Right lobe of liver (tissue), 6 donors: Measurements from ENCODE around the gene GPER1. TPM values are rescaled to one million over a fixed set of nuclear protein-coding genes. Genes with fewer than 3 reads are reported as not detected.

ENCODE experiments used
- ATAC-seq, 4 donors: fragments of 200-7000 bp; cut with Tn5 transposase; one replicate each; pipeline ENCODE4 v1.9.1; 2020; ENCODE audit warnings: mild to moderate bottlenecking in 4 of 4, moderate library complexity in 4 of 4
- DNase-seq, 3 donors: peaks; one replicate each; pipeline ENCODE4 v3.0.0-alpha.2; 2020
- H3K27ac ChIP-seq, 3 donors: fragments of 200-600 bp; one replicate each; pipeline ENCODE4 v1.8.0; 2022
- H3K27me3 ChIP-seq, 2 donors: fragments of 200-600 bp; one replicate each; pipeline ENCODE4 v1.8.0; 2022
- H3K36me3 ChIP-seq, 4 donors: fragments of 200-600 bp; sonication (generic) in 1 of 4; one replicate each; pipeline versions ENCODE4 v1.5.1 to v1.8.0; 2017 to 2022; ENCODE audit warnings: control low read depth in 1 of 4
- H3K4me1 ChIP-seq, 4 donors: fragments of 200-600 bp; sonication (generic) in 1 of 4; one replicate each; pipeline versions ENCODE4 v1.5.1 to v1.8.0; 2017 to 2022; ENCODE audit warnings: control low read depth in 1 of 4
- H3K4me3 ChIP-seq, 3 donors: fragments of 200-600 bp; one replicate each; pipeline ENCODE4 v1.8.0; 2022
- H3K9me3 ChIP-seq, 4 donors: fragments of 200-600 bp; sonication (generic) in 1 of 4; one replicate each; pipeline versions ENCODE4 v1.5.1 to v1.8.0; 2017 to 2022; ENCODE audit warnings: control low read depth in 1 of 4
- POLR2A ChIP-seq: fragments of 450-650 bp; IDR thresholded peaks from one replicate; pipeline ENCODE4 v1.6.1; 2017; ENCODE audit warnings: antibody characterized with exemption, mild to moderate bottlenecking
- WGBS: methylation state at CpG from one replicate; pipeline ENCODE4 v1.1.6; 2018; ENCODE audit warnings: low coverage, low lambda C conversion rate; ENCODE audit not compliant: insufficient coverage; ENCODE audit errors: missing lambda C conversion rate; 5-methylcytosine and 5-hydroxymethylcytosine counted together
- intact Hi-C, 2 donors: fragments of 100-400 bp; cut with DNase I; formaldehyde crosslinking; loops; one replicate each; pipeline versions ENCODE4 v1.11.2 to v1.14.1; 2022
- total RNA-seq, 6 experiments: library from RNA; depleted of rRNA in 2 of 6; stranded (reverse); fragments of >200 nt in 2 of 6; fragmentation: NEBNext Ultra II Directional in 3 of 6; extraction: Animal tissue kit (Norgen Biotek cat#: 25700) in 3 of 6; gene quantifications; one replicate each; pipeline versions ENCODE4 v1.1.0 to v1.2.4, GENCODE V29; 2016 to 2023
- TF ChIP-seq, protein P1 (sequence below), 4 donors: fragments of 200-600 bp in 3 of 4; fragments of 450-650 bp in 1 of 4; IDR thresholded peaks; one replicate each; pipeline versions ENCODE4 v1.5.1 to v1.8.0; 2016 to 2022; ENCODE audit warnings: antibody characterized with exemption in 4 of 4, mild to moderate bottlenecking in 2 of 4
- donor health status: DM: no; HTN: yes; CAD: no.
- donor health status: DM: no; HTN: no; CAD: no.
- donor health status: DM: no; HTN: no; CAD: no.
- donor health status: DM: no; HTN: yes; CAD: no.
- donor health status: DM: no; HTN: yes; CAD: no.

The GPER1 gene
- total RNA-seq, 6 experiments from 2014 or later: 7.0 to 26.4 (median 11.9) TPM

DNA sequence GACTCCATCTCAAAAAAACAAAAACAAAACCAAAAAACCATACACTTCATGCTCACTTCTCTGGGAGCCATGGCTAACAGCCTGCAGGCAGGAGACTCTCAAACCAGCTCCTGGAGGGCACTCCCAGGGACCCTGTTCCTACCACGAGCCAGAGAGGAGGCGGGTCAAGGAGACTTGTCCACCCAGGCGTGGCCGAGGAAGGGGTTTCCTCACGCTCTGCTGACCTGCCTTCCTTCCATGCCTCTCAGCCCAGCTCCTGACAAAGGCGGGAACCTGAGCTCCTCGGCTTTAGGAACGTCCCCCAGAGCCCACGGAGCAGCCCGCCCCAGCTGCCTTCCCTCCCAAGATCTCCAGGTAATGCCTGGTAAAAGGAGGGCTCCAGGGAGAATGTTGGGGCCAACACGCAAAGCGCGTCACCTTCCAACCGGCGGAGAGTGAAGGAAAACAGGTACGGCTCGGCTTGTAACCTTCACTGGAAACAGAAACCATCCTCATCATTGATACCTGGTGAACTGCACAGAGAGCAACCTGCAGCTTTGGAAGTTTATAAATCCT lies 34.0 kb upstream of the GPER1 start:
- DNase-seq (no peak), ATAC-seq (no peak)
- Histone ChIP-seq H3K27ac (no peak overlapping the region), H3K9me3 (no peaks in the 10 kb centered on the region), H3K4me1 (peaks cover 0 to 20% (median 7%) of the 10 kb centered on the region in 4 donors), H3K27me3 (no peaks in the 10 kb centered on the region), H3K4me3 (no peak overlapping the region), H3K36me3 (no peaks in the 10 kb centered on the region)
- 87% methylated on average over 3 of the region's 17 CpGs for WGBS
- intact Hi-C loops: no loop called here
- TF ChIP-seq, protein P1, sequence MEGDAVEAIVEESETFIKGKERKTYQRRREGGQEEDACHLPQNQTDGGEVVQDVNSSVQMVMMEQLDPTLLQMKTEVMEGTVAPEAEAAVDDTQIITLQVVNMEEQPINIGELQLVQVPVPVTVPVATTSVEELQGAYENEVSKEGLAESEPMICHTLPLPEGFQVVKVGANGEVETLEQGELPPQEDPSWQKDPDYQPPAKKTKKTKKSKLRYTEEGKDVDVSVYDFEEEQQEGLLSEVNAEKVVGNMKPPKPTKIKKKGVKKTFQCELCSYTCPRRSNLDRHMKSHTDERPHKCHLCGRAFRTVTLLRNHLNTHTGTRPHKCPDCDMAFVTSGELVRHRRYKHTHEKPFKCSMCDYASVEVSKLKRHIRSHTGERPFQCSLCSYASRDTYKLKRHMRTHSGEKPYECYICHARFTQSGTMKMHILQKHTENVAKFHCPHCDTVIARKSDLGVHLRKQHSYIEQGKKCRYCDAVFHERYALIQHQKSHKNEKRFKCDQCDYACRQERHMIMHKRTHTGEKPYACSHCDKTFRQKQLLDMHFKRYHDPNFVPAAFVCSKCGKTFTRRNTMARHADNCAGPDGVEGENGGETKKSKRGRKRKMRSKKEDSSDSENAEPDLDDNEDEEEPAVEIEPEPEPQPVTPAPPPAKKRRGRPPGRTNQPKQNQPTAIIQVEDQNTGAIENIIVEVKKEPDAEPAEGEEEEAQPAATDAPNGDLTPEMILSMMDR (IDR thresholded peaks at IDR 0.05): no peak
- no peak for TF ChIP-seq POLR2A

DNA sequence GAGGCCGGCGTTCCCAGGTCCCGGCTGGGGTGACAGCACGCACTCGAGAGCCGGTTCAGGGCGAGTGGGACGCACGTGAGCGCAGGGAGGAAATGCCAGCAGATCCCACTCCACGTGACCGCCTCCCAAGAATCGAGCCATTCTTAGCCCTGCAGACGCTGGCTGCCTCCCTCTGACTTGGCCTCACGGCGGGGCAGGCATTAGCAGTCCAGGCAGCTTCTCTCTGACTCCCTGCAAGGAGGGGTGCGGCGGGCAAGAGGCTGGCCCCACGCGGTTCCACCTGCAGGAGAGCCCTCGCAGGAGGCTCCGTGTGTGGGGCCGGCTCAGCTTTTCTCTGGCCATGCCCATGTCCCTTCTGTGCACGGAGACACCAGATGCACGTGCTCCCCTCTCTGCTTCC lies 33.5 kb upstream of the GPER1 start:
- no CpG with 5 or more reads among the region's 25 CpGs for WGBS

DNA sequence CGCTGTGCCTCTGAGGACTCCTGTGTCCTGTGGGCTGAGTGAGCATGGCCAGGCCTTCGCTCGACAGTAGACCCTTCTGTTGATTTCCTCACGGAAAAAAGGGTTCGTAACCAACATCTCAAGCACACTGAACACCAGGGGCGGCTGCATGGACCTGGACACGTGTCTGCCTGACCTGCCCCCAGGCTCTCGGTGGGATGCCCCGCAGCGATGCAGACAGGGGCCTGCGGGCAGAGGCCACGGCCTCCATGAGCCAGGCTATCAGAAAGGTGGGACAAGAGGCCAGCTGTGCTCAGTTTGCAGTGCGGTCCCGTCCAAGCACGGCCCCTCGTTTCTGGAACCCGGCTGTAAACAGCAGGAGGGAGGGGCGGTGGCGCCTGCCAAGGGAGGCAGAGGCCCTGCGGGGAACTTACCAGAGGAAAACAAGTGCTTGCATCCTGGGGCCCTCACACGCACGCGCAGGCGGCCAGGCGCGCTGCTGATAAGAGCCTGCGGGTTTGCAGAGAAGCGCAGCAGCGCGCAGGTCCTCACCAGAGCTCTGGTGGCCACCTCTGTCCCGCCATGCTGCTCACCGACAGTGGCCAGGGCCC lies 33.0 kb upstream of the GPER1 start:
- peak in 2 of 3 donors; percentile 64 to 69 for DNase-seq
- H3K36me3 ChIP-seq: no peaks in the 10 kb centered on the region
- 27% methylated on average over 3 of the region's 32 CpGs for WGBS
- H3K27me3 ChIP-seq: no peaks in the 10 kb centered on the region
- no peak overlapping the region for H3K4me3 ChIP-seq
- H3K4me1 ChIP-seq: peaks cover 0 to 9% (median 1%) of the 10 kb centered on the region in 4 donors
- no peaks in the 10 kb centered on the region for H3K9me3 ChIP-seq
- no peak for TF ChIP-seq POLR2A
- TF ChIP-seq, protein P1 (IDR thresholded peaks at IDR 0.05): no peak
- intact Hi-C loops: no loop called here
- ATAC-seq: peak; percentile 2 to 31 (median 14)
- no peak overlapping the region for H3K27ac ChIP-seq

More for the DNA sequence above, 33.5 kb upstream of the GPER1 start:
- no peak for DNase-seq
- intact Hi-C loops: no loop called here
- H3K27me3 ChIP-seq: no peaks in the 10 kb centered on the region
- no peak for TF ChIP-seq POLR2A
- TF ChIP-seq, protein P1 (IDR thresholded peaks at IDR 0.05): no peak
- no peak for ATAC-seq
- no peaks in the 10 kb centered on the region for H3K9me3 ChIP-seq
- H3K36me3 ChIP-seq: no peaks in the 10 kb centered on the region
- no peak overlapping the region for H3K27ac ChIP-seq
- H3K4me1 ChIP-seq: peaks cover 0 to 14% (median 4%) of the 10 kb centered on the region in 4 donors
- H3K4me3 ChIP-seq: no peak overlapping the region

DNA sequence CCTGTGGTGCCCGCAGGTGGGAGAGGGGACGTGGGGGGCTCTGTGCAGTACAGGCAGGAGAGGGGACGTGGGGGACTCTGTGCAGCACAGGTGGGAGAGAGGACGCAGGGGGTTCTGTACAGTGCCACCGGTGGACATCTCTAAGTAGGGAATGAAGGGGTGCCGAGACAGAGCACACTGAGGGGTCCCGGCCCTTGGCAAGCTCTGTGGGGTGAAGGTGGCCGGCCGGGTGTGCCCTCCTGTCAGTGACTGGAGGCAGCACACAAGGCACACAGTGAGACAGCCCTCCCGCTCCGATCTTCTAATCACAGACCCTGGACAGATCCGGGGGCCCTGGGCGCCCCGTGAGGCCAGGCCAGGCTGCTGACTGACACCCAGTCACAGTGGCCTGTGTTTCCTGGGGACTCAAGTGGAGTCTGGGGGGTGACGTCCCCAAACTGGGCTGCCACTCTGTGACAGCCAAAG lies 32.4 kb upstream of the GPER1 start:
- Histone ChIP-seq H3K27me3 (no peaks in the 10 kb centered on the region), H3K27ac (no peak overlapping the region), H3K36me3 (no peaks in the 10 kb centered on the region), H3K4me1 (peaks cover 0 to 12% (median 4%) of the 10 kb centered on the region in 4 donors), H3K4me3 (no peak overlapping the region), H3K9me3 (no peaks in the 10 kb centered on the region)
- ATAC-seq (no peak), DNase-seq (no peak)
- TF ChIP-seq, protein P1 (IDR thresholded peaks at IDR 0.05): no peak
- no peak for TF ChIP-seq POLR2A
- intact Hi-C loops: no loop called here
- 71% methylated on average over 6 of the region's 15 CpGs for WGBS
